Neural crest cell (in vitro differentiated cells): ENCODE measurements around the gene NPM1. TPM values are rescaled to one million over a fixed set of nuclear protein-coding genes. Genes with fewer than 3 reads are reported as not detected.

Experiments
- DNase-seq: peaks from one replicate; pipeline ENCODE4 v3.0.0; 2021; ENCODE audit warnings: low read depth, mixed read lengths, low spot score
- H3K27ac Mint-ChIP-seq: one replicate; pipeline ENCODE4 v1.8.0; 2021; ENCODE audit warnings: mild to moderate bottlenecking, mixed read lengths; ENCODE audit not compliant: unreplicated experiment
- H3K27me3 Mint-ChIP-seq: 2 replicates; pipeline ENCODE4 v1.8.0; 2021; ENCODE audit warnings: low read depth, mild to moderate bottlenecking, mixed read lengths
- H3K36me3 Mint-ChIP-seq: 2 replicates; pipeline ENCODE4 v1.8.0; 2021; ENCODE audit warnings: low read depth, mild to moderate bottlenecking, mixed read lengths
- H3K4me1 Mint-ChIP-seq: 2 replicates; pipeline ENCODE4 v1.8.0; 2021; ENCODE audit warnings: mixed read lengths
- H3K4me3 Mint-ChIP-seq: one replicate; pipeline ENCODE4 v1.8.0; 2021; ENCODE audit warnings: mild to moderate bottlenecking, mixed read lengths
- H3K9me3 Mint-ChIP-seq: 2 replicates; pipeline ENCODE4 v1.8.0; 2021; ENCODE audit warnings: mixed read lengths
- total RNA-seq: library from RNA; stranded (reverse); gene quantifications from 2 replicates; pipeline ENCODE4 v1.2.1, GENCODE V29; 2021
- TF ChIP-seq, protein P1 (sequence below): fragments of 200-600 bp; sonication (generic); conservative IDR thresholded peaks from 2 replicates; pipeline ENCODE4 v1.5.0; 2021; ENCODE audit warnings: antibody characterized with exemption, mild to moderate bottlenecking

The NPM1 gene
- total RNA-seq, 1 donor from 2014 or later: 2,514 TPM

DNA sequence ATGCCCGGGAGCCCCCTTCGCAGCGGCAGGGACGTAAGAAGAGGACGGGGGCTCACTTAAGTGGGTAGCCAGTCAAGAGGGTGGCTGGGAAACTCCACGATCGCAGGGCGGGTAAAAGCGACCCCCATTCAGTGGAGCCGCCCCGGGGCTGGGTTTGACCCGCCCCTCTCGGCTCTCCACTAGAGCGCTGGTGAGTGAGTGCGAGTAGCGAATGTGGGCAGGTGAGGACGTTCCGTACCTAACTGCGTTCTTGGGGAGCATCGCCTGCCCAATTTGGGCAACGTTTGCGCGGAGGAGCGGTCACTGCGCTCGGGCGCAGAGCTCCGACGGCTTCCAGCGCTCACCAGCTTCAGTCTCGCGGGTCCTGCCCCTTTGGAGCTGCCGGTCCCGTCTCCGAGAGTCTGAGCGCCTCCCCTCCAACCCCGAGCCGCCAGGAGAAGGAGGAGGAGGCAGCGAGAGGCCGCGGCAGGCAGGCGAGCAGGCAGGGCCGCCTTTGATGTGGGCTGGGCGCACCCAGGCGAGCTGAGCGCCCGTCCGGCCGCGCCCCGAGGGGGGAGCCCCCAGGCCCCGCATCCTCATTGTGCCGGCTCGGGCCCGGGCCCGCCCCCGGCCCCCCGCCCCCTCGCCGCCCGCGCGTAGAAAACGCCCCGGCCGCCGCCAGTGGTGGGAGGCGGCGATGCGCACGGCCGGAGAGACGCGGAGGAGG, 31.5 kb downstream of the NPM1 start, which contains the start of gene FGF18:
Gene FGF18, plus strand, starts transcription at position 666 of the 706 bp plus-strand sequence. CDS start 553 bp downstream, outside the sequence.
- Mint-ChIP-seq H3K4me3 (peak within 1 kb of the TSS; percentile 89), H3K9me3 (no peaks in the 10 kb centered on the region), H3K27ac (no peak within 1 kb of the TSS), H3K36me3 (peaks cover 1% of the 10 kb centered on the region), H3K27me3 (peaks cover 46% of the 10 kb centered on the region), H3K4me1 (peaks cover 22% of the 10 kb centered on the region)
- TF ChIP-seq, protein P1, sequence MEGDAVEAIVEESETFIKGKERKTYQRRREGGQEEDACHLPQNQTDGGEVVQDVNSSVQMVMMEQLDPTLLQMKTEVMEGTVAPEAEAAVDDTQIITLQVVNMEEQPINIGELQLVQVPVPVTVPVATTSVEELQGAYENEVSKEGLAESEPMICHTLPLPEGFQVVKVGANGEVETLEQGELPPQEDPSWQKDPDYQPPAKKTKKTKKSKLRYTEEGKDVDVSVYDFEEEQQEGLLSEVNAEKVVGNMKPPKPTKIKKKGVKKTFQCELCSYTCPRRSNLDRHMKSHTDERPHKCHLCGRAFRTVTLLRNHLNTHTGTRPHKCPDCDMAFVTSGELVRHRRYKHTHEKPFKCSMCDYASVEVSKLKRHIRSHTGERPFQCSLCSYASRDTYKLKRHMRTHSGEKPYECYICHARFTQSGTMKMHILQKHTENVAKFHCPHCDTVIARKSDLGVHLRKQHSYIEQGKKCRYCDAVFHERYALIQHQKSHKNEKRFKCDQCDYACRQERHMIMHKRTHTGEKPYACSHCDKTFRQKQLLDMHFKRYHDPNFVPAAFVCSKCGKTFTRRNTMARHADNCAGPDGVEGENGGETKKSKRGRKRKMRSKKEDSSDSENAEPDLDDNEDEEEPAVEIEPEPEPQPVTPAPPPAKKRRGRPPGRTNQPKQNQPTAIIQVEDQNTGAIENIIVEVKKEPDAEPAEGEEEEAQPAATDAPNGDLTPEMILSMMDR: peak; percentile 46
- DNase-seq: peak; percentile 60

DNA sequence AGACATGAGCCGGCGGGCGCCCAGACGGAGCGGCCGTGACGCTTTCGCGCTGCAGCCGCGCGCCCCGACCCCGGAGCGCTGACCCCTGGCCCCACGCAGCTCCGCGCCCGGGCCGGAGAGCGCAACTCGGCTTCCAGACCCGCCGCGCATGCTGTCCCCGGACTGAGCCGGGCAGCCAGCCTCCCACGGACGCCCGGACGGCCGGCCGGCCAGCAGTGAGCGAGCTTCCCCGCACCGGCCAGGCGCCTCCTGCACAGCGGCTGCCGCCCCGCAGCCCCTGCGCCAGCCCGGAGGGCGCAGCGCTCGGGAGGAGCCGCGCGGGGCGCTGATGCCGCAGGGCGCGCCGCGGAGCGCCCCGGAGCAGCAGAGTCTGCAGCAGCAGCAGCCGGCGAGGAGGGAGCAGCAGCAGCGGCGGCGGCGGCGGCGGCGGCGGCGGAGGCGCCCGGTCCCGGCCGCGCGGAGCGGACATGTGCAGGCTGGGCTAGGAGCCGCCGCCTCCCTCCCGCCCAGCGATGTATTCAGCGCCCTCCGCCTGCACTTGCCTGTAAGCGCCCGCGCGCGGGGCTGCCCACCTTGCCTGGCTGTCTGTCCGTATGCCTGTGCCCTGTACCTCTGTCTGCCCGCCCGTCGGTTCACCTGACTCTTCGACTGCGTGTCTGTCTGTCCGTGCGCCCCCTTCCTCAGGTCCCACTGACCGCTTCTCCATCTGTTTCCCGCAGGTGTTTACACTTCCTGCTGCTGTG, 32.2 kb downstream of the NPM1 start:
- Mint-ChIP-seq H3K27ac (no peak overlapping the region), H3K9me3 (no peaks in the 10 kb centered on the region), H3K27me3 (peaks cover 48% of the 10 kb centered on the region), H3K4me3 (peak overlapping the region; percentile 72), H3K4me1 (peaks cover 24% of the 10 kb centered on the region), H3K36me3 (no peaks in the 10 kb centered on the region)
- TF ChIP-seq, protein P1: no peak
- peak; percentile 40 for DNase-seq

DNA sequence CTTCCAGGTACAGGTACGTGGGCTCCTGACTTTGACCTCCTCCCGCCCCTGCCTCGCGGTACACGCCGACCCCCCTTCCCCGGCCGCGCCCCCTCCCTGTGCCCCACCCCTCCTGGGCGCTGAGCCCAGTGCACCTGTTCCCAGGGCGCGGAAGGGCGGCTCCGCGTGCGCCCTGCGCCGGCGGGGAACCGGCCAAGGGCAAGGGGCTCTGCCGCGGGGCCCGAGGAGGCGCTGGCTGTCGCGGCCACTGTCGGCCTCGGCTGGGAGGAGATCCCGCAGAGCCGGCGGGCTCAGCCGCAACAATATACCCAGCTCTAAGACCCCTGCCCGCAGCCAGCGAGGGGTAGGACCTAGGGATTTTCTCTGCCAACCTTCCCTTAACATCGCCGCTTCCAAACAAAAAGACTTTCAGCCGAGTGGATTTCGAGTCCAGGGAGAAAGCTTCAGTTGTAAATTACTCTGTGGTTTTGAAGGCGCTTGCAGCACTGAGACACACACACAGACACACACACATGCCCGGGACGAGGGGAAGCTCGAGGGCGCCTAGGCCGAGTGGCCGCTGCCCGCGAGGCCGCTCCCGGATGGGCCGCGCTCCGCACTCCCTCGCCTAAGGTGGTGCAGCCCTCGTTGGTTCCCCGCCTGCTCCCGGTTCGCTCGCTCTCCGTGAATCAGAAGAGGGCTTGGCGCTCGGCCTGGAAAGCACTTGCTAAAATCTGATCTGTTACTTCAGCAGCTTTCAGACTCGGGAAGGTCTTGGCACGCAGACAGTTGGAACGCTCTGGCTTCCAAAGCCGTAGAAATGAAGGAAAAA, 33.0 kb downstream of the NPM1 start:
- Mint-ChIP-seq H3K27ac (peak overlapping the region; percentile 53), H3K4me3 (peak overlapping the region; percentile 72), H3K9me3 (no peaks in the 10 kb centered on the region), H3K27me3 (peaks cover 48% of the 10 kb centered on the region), H3K36me3 (no peaks in the 10 kb centered on the region), H3K4me1 (peaks cover 24% of the 10 kb centered on the region)
- TF ChIP-seq, protein P1: no peak
- no peak for DNase-seq

DNA sequence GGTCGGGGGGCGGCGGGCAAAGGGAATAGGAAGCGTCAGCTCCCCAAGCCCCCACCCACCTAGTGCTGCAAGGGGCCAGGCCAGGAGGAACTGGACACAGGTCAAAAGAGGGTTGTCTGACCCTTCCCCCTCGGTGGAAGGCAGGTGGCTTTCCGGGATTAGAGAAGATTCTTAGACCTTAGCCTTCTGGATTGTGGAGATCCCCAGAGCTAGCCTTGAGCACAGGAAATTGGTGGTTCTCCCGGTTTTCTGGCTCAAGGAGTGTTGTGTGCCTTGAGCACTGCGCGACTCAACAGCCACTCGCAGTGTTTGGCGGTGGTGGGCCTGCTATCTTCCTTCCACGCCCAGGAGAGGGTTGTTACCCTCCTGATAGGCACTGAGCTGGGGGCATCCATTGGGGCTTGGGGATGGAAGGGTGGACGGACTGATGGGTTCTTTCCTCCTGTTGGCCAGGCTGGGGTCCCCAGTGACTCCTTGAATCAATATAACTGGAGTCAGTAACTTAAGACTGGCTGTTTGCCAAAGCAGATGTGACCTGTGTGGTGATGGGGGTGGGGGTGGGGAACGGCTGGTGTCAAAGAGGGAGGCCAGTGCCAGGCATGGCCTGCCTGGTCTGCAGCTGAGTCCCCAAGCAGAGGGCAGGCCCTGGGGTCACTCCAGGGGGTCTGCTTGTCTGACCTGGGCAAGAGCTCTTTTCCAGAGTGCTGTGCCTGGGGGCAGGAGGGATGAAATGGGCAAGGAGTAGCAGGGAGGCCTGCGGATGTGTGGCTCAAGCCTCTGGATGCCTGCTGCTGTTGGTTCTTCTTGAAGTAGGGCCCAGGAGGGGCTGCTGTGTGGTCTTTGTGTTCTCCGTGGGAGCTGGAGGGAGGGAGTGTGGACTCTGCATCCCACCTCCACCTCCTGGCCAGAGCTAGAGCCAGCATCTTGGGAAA, 33.9 kb downstream of the NPM1 start:
- peak overlapping the region; percentile 66 for H3K4me3 Mint-ChIP-seq
- no peaks in the 10 kb centered on the region for H3K36me3 Mint-ChIP-seq
- peaks cover 48% of the 10 kb centered on the region for H3K27me3 Mint-ChIP-seq
- peaks cover 24% of the 10 kb centered on the region for H3K4me1 Mint-ChIP-seq
- TF ChIP-seq, protein P1: no peak
- no peaks in the 10 kb centered on the region for H3K9me3 Mint-ChIP-seq
- DNase-seq: no peak
- H3K27ac Mint-ChIP-seq: no peak overlapping the region
